Upper lobe of left lung (tissue), 4 donors: Measurements from ENCODE around the gene PSMG4.

Experiments used
- EP300 ChIP-seq, 4 donors: sonication (generic); formaldehyde crosslinking; IDR thresholded peaks; one replicate each; pipeline ENCODE4 v1.5.1; 2017; ENCODE audit warnings: antibody characterized with exemption in 4 of 4, control low read depth in 2 of 4
- POLR2A ChIP-seq, 4 donors: fragments of 450-650 bp; IDR thresholded peaks; one replicate each; pipeline ENCODE4 v1.5.1; 2016 to 2017; ENCODE audit warnings: antibody characterized with exemption in 4 of 4, mild to moderate bottlenecking in 2 of 4
- POLR2AphosphoS5 ChIP-seq, 2 donors: sonication (generic); formaldehyde crosslinking; IDR thresholded peaks; one replicate each; pipeline ENCODE4 v1.5.1; 2017; ENCODE audit warnings: antibody characterized with exemption in 2 of 2
- TF ChIP-seq, protein P1 (sequence below), 6 experiments: fragments of 450-650 bp in 4 of 6; fragments of 200-600 bp in 2 of 6; sonication (generic) in 2 of 6; IDR thresholded peaks; one replicate each; pipeline ENCODE4 v1.5.1; 2016 to 2019; ENCODE audit warnings: antibody characterized with exemption in 6 of 6

DNA sequence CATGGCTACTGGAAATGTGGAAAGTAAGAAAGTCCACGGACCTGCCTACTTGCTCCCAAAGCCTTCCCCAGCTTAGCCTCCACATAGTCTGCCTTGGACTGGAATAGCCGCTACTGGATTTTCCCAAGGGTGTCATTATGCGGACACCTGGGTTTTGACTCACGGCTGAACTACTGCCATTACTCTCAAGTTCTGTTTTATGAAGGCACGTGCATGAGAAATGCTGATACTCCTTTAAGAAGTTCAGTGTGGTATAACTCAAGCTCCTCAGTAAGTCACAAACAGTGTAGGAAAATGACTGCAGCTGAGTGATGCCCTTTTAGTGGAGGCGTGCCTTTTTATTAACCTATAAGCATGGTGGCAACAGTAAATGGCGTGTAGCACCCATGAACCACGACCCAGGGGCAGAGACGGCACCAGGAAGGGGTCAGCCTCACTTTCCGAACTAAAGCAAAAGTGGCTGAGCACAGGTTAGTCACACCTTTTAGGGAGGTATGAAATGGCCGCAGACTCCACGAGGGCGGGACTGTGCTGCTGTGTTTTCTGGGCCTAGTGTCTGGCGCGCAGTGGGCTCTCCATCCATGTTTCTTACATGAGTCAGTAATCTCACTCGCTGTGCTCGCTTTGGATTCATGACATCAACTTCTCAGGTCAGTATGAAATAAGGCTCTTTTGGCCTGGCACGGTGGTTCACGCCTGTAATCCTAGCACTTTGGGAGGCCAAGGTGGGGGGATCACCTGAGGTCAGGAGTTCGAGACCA, 23.9 kb downstream of the PSMG4 start:
- TF ChIP-seq POLR2AphosphoS5 (IDR thresholded peaks at IDR 0.05) (no peak), POLR2A (IDR thresholded peaks at IDR 0.05) (no peak), EP300 (IDR thresholded peaks at IDR 0.05) (no peak)
- TF ChIP-seq, protein P1, sequence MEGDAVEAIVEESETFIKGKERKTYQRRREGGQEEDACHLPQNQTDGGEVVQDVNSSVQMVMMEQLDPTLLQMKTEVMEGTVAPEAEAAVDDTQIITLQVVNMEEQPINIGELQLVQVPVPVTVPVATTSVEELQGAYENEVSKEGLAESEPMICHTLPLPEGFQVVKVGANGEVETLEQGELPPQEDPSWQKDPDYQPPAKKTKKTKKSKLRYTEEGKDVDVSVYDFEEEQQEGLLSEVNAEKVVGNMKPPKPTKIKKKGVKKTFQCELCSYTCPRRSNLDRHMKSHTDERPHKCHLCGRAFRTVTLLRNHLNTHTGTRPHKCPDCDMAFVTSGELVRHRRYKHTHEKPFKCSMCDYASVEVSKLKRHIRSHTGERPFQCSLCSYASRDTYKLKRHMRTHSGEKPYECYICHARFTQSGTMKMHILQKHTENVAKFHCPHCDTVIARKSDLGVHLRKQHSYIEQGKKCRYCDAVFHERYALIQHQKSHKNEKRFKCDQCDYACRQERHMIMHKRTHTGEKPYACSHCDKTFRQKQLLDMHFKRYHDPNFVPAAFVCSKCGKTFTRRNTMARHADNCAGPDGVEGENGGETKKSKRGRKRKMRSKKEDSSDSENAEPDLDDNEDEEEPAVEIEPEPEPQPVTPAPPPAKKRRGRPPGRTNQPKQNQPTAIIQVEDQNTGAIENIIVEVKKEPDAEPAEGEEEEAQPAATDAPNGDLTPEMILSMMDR (IDR thresholded peaks at IDR 0.05), result no peak
